HG03439 (cell line): ENCODE measurements around the gene TRPM4.
"Not testable (repeated sequence)": the region's sequence is repeated elsewhere in the genome, so short reads cannot be mapped to it uniquely, and the experiment has no call there.

ENCODE experiments used
- ATAC-seq: cut with Tn5 transposase; IDR thresholded peaks from one replicate; pipeline ENCODE4 v1.9.1; 2021; ENCODE audit warnings: mild to moderate bottlenecking, moderate library complexity; ENCODE audit not compliant: unreplicated experiment

TRPM4 gene

DNA sequence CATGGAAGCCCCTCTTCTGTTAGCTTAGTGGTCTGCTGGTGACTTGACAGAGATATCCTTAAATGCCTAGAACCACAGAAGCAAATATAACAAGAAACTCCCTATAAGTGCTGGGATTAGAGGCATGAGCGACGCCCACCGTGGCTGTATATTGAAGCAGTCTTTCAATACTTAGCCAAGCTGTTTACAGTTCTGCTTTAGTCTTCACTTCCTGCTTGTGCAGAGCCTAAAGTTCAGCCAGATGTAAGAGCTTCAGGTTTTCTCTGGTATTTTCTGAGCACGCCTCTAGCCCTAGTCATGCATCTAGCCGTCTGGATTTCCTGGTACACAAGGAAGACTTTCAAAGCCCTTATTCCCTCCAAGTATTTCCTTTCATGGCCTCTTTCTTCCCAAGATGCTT lies 28.5 kb downstream of the TRPM4 start:
- no peak for ATAC-seq

- ATAC-seq = no peak
These were observed 31.1 kb downstream of the TRPM4 start for GRCh38 chr19:49188626-49189200.

- ATAC-seq = no peak
These were observed 31.7 kb downstream of the TRPM4 start for GRCh38 chr19:49189259-49189658.

DNA sequence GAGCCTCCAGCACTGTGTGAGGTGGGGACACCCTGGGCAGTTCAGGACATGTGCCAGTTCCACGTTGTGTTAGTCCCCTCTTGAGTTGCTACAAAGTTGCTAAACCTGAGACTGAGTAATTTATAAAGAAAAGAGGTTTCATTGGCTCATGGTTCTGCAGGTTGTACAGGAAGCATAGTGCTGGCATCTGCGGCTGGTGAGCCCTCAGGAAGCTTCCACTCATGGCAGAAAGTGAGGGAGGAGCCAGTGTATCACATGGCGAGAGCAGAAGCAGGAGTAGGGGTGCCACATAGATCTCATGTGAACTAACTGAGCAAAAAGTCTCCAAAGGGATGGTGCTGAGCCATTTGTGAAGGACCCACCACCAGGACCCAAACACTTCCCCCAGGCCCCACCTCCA lies 33.2 kb downstream of the TRPM4 start:
- no peak for ATAC-seq

- ATAC-seq = no peak
These were observed 36.3 kb downstream of the TRPM4 start for GRCh38 chr19:49193822-49194394.

- ATAC-seq = no peak
These were observed 36.8 kb downstream of the TRPM4 start for GRCh38 chr19:49194408-49194807.

DNA sequence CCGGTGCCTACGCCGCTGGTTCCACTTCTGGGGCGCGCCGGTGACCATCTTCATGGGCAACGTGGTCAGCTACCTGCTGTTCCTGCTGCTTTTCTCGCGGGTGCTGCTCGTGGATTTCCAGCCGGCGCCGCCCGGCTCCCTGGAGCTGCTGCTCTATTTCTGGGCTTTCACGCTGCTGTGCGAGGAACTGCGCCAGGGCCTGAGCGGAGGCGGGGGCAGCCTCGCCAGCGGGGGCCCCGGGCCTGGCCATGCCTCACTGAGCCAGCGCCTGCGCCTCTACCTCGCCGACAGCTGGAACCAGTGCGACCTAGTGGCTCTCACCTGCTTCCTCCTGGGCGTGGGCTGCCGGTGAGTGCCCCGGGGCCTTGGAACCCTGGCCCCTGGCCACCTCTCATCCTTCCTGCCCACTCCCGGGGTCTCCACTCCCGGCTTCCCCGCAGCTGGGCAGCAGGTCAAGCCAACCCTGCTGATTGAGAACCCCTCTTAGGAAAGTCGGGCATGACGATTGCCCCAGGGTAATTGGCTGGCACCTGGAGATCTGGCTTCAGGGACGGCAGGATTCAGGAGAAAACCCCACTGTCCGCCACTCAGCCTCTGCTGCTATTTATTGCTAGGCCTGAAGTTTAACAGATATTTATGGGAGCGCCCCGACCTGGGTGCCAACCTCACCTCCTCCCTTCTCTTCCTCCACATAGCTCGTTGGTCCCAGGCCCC lies 39.1 kb downstream of the TRPM4 start:
- ATAC-seq = no peak

DNA sequence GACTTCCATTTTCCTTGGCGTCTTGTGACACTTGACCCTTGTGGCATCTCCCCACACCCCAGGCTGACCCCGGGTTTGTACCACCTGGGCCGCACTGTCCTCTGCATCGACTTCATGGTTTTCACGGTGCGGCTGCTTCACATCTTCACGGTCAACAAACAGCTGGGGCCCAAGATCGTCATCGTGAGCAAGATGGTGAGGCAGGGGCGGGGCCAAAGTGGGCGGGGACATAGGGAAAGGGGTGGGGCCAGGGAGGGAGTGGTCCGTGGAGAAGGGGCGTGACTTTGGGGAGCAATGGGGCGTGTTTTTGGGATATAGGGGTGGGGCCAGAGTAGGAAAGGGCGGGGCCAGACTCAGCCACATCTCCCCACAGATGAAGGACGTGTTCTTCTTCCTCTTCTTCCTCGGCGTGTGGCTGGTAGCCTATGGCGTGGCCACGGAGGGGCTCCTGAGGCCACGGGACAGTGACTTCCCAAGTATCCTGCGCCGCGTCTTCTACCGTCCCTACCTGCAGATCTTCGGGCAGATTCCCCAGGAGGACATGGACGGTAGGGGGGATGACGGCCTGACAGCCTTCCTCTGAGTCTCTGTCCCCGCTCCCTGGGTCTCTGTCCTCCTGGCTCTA lies 42.8 kb downstream of the TRPM4 start:
- no peak for ATAC-seq

- no peak for ATAC-seq
These were observed 43.5 kb downstream of the TRPM4 start for GRCh38 chr19:49201042-49201441.

DNA sequence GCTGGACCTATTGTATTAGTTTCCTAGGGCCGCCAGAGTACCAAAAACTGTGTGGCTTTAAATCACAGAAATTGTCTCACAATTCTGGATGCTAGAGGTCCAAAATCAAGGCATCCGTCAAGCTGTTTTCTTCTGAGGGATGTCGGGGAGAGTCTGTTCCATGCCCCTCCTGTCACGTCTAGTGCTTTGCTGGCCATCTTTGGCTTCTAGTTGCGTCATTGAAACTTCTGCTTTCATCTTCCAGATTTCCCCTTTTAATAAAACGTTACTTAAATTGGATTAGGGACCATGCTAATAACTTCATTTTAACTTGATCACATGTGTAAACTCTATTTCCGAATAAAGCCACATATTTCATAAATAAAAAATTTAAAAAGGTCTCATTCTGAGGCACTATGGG lies 47.5 kb downstream of the TRPM4 start:
- no peak for ATAC-seq

- not testable (repeated sequence) for ATAC-seq
These were observed 51.9 kb downstream of the TRPM4 start for GRCh38 chr19:49209502-49209901.

DNA sequence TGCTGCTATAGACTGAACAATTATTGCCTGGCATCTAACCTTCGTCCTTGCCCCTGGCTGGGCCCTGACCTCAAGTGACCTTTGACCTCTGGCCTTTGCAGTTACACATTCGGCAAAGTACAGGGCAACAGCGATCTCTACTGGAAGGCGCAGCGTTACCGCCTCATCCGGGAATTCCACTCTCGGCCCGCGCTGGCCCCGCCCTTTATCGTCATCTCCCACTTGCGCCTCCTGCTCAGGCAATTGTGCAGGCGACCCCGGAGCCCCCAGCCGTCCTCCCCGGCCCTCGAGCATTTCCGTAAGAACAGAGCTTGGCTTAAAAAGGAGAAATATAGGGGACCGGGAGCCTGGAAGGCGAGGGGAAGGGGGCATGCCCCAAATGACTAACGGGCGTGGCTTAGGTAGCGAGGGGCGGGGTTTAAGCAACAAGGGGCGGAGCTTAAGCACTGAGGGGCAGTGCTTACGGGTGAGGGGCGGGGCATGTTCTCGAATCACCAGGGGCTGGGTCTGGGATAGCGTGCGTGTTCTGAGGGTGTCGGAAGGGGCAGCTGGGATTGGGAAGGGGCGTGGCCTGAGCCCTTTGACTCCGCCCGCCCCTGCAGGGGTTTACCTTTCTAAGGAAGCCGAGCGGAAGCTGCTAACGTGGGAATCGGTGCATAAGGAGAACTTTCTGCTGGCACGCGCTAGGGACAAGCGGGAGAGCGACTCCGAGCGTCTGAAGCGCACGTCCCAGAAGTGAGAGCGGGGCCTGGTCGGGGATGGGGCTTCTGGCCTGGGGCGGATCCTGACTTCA lies 52.7 kb downstream of the TRPM4 start:
- ATAC-seq = no peak

GRCh38 chr19:49210901-49211451 lies 53.4 kb downstream of the TRPM4 start:
- ATAC-seq = no peak

- no peak for ATAC-seq
These were observed 54.6 kb downstream of the TRPM4 start for GRCh38 chr19:49212016-49212701.

- no peak for ATAC-seq
These were observed 56.2 kb downstream of the TRPM4 start for GRCh38 chr19:49213791-49214190.

GRCh38 chr19:49214701-49215100 lies 57.1 kb downstream of the TRPM4 start:
- ATAC-seq = no peak

DNA sequence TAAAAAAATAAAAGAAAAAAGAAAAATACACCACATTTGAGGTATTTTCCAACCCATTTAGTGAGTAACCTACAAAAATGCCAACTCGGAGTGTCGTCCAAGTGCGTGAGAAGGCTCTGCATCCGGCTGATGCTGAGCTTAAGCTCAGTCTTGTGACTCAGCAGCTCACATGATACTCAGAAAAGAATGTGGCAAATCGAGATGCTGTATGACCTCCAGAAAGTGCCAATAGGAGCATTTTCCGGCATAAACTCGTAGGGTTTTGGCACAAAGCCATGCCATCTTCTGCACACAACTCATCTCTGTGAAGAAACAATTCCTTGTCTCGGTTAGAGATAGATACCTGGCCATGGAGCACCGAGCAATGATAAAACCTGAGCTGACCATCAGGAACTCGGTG lies 58.5 kb downstream of the TRPM4 start:
- ATAC-seq = no peak

DNA sequence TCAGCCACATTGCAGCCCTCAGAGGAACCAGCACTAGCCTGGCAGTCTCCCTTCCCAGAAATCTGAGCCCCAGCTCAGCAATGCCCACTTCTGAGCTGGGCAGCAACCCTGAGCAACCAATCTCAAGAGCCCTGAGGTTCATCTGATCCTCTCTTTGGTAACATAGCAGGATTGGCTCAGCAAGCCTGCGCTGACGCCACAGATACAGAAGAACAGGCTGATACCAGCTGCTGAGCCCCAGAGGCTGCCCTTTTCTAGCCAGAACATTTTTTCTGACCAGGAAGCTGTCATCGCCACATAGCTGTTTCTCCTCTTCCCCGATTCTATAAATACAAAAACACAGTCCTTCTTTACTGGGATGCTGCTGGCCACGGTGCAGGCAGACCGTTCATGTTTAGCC lies 59.8 kb downstream of the TRPM4 start:
- no peak for ATAC-seq

GRCh38 chr19:49222011-49222410 lies 64.4 kb downstream of the TRPM4 start:
- no peak for ATAC-seq

DNA sequence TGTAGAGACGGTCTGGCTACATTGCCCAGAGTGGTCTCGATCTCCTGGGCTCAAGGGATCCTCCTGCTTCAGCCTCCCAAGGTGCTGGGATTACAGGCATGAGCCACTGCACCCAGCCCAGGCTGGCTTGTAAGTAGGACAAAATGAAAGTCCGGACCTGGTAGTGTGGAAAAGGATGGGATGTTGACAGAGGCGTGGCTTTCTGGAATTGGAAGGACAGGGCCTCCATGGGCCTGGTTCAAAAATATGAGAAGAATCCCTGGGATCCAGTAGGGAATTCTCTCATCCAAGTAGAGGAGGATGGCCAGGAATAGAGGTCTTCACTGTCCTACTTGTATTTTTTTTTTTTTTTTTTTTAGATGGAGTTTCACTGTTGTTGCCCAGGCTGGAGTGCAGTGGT lies 64.9 kb downstream of the TRPM4 start:
- ATAC-seq = no peak
